Stimulated activated CD4-positive, alpha-beta T cell treated with anti-CD3 and anti-CD28 coated beads, Interleukin-12 subunit alpha, Interleukin-12 subunit beta, amount 100 ng/mL, for 24 hours (primary cell): ENCODE results near the gene CIB4.
"Not testable (repeated sequence)": the region's sequence is repeated elsewhere in the genome, so short reads cannot be mapped to it uniquely, and the experiment has no call there.

Experiments used
- DNase-seq, 2 experiments: peaks; one replicate each; pipeline ENCODE4 v3.0.0-alpha.2; 2020; ENCODE audit warnings: low read depth in 2 of 2

Gene CIB4

GRCh38 chr2:26666671-26667070 is 25.5 kb upstream of the CIB4 start:
- DNase-seq: no peak

DNA sequence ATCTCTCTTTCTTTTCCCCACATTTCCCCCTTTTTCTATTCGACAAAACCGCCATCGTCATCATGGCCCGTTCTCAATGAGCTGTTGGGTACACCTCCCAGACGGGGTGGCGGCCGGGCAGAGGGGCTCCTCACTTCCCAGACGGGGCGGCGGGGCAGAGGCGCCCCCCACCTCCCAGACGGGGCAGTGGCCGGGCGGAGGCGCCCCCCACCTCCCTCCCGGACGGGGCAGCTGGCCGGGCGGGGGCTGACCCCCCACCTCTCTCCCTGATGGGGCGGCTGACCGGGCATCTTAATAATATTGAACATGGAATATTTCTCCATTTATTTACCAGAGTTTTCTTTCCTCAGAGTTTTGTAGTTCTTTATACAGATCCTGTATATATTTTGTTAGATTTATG is 24.1 kb upstream of the CIB4 start:
- not testable (repeated sequence) for DNase-seq

- no peak for DNase-seq
These were observed 19.3 kb upstream of the CIB4 start for GRCh38 chr2:26660363-26660962.

DNA sequence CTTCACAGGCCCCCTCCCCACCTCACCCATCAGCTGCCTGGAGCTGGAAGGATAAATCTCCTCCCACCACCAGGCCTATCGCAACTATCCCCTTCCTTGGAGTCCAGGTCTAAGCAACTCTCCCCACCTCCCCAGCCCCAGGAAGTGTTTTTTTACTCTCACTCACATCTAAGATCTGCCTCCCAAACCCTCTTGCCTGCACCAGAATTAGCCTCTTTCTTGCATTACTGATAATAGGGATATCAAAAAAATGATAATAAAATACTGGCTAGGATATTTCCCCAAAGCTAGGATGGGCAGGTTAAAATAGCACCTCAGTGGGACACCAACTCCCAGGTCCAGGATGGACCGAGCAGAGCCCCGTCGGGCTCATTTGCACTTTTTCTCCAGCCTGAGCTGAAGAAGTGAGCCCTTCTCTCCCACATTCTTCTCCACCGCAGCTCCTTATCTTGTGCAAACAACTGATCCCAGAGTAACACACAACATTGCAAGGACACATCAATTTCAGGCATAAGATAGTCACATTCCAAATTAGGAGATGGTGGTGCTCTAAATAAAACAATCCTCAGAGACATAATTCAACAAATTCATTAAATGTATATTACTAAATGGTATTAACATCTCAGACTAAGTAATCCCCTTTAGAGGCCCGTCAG is 17.7 kb upstream of the CIB4 start:
- DNase-seq: no peak

DNA sequence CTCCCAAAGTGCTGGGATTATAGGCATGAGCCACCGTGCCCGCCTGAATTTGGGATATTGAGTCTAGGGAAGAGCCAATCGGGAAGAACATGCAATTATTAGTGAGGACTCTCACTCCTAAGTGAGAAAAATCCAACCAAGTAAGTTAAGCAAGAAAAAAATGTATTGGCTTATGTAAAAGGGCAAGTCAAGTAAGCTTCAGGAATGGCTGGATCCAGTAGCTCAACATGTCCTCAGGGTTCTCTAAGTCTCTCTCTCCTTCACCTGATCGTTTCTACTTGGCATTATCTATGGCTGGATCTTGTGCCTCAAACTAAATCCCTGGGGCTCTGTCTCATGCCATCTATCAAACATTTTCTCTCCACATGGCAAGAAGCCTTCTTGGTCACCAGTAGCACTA is 16.1 kb upstream of the CIB4 start:
- DNase-seq: no peak

DNA sequence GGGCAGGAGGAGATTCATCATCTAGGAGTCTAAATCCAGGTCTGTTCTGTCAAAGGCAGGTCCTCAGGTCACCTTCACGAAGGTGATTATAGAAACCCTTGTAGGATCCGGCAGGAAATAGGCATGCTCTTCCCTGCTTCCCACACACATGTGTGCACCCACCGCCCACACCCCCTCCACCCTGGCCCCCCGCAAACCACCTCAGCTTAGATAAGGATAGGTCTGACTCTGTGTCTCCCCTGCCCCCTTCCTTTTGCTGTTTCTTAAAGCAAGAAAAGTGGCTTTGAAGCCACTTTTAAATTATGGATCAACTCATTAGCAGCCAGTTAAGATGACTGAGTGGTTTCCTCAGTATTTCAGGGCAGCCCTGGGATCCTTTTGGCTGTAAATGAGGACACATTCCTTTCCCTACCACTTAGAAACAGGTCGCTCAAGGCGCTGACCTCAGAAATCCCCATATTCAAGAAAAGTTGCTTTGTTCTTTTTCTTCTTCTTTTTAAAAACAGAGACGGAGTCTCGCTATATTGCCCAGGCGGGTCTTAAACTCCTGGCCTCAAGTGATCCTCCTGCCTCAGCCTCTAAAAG is 14.5 kb upstream of the CIB4 start:
- no peak for DNase-seq

- not testable (repeated sequence) for DNase-seq
These were observed 14.0 kb upstream of the CIB4 start for GRCh38 chr2:26655120-26655519.

- no peak for DNase-seq
These were observed 12.8 kb upstream of the CIB4 start for GRCh38 chr2:26654061-26654340.

DNA sequence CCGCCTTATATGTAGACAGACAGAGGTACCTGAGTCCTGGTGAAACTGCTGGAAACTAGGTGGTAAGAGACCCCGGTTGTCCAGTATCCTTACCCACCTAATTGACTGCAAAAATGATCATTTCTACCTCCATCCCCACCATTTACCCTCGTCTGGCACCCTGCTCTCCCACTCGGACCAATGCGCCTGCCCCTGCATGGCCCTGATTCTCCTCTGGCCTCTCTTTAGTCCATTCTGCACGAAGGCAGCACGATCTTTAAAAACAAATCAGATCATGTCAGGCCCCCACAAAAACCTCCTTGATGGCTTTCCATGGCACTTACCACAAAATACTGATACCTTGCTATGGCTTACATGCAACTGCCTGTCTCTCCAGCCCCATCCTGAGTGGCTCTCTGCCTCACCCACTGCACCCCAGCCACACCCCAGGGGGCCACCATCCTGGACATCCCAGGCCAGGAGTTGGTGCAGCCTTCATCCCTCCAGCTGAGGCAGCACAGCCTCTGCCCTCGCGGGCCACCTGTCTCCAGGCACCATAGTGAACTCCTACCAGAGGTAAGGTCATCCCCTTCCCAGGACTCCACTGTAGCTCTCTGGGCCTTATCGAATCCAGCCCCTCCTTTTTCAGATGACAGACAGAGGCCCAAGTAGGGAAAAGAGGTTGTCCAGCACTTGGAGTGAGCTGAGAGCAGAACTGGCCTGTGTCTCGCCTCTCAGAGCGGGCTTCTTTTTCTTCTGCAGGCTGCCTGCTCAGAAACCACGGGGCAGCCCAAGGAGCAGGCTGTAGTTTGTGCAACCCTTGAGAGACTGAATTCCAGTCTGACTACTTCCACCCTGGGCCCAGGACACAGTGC is 12.3 kb upstream of the CIB4 start:
- DNase-seq: no peak

GRCh38 chr2:26652361-26653041 is 11.3 kb upstream of the CIB4 start:
- DNase-seq: no peak

DNA sequence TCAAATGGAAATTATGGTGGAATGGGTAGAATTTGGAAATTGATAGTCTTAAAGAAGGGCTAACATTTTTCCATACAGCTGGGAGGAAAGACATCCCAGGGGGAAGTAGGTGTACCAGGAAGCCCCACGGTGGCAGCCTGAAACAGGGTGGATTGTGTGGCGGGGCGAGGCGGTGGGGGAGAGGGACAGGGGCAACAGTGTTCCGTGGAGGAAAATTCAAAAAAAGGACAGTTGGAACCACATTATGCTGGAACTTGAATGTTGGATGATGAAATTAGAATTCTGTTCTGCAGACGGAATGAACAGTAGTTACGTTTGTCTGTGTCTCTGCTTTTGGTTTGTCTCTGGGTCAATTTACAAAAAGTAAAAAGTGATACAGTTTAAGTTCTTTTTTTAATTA is 10.6 kb upstream of the CIB4 start:
- DNase-seq: no peak

- DNase-seq: no peak
These were observed 10.3 kb upstream of the CIB4 start for GRCh38 chr2:26651470-26651771.

DNA sequence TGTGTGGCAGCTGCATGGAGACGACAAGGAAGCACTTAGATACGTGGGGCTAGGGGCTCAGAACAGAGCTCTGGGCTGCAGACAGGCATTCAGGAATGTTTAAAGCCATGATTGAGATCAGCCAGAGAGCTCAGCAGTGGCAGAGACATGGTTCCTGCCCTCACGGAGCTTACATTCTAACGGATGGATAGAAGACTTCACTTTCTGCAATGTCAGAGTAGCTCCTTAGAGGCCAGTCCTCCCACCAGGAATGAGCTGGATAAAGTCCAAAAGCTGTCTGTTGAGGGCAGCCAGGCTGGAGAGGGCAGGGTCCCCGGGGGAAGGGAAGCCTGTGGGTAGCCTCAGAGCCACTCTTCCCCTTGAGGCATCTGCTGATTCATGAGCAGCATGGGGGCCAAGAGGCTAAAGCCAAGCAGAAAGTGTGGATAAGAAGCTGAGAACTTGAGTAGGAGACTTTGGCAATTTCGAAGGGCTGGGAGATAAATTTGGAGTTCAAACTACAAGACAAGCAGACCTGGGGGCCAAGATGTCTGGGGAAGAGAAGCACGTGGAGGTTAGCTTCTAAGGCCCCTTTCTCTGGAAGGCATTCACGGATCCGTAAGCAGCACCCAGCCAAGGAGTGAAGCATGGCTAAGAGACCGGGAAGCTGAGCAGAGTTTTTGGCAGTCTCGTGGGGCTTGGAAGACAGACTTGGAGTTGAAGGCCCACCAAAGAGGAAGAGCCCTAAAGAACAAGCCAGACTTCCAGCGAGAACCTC is 9.7 kb upstream of the CIB4 start:
- no peak for DNase-seq

- DNase-seq: no peak
These were observed 9.0 kb upstream of the CIB4 start for GRCh38 chr2:26649992-26650712.

- DNase-seq: no peak
These were observed 8.2 kb upstream of the CIB4 start for GRCh38 chr2:26649322-26649721.

DNA sequence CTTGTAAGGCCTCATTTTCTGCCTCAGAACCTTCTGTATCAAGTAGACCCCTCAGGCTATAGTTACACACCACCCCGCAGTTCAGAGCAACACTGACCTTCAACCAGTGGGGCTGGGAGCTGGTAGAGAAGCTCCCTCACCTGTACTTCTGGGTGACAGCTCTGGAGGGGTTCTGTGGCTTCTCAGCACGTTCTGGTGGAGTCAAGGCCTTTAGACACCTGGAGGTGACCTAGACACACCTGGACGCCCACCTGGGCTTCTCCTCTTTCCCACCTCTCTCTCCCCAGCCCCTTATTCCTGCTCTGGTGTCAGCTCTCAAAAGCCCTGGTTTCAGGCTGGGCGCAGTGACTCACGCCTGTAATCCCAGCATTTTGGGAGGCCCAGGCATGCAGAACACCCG is 7.3 kb upstream of the CIB4 start:
- no peak for DNase-seq

DNA sequence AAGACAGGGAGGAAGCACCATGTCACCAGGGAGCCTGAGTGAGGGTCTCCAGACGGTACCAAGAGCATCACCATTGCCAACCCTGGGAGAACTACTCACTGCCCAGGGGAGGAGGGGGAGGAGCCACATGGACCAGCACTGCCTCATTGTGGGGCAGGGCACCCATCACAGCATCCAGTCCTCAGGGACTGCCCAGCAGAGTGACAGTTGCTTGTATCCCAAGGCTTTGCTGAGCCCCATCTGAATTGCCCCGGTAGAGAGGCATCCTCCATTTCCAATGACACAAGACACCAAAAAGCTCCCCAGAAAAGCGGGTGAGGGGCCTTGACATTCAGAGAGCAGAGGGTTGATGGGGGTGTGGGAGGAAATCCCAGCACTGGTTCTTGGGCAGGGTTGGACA is 6.8 kb upstream of the CIB4 start:
- DNase-seq: no peak

- no peak for DNase-seq
These were observed 6.0 kb upstream of the CIB4 start for GRCh38 chr2:26646986-26647672.

DNA sequence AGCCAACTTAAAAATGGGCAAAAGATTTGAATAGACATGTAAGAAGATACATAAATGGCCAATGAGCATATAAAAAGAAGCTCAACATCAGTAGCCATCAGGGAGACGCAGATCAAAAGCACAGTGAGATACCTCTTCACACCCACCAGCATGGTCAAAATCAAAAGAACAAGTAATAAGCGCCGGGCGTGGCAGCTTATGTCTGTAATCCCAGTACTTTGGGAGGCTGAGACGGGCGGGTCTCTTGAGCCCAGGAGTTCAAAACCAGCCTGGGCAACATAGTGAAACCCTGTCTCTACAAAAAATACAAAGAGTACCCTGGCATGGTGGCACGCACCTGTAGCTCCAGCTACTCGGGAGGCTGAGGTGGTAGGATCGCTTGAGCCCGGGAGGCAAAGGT is 4.6 kb upstream of the CIB4 start:
- DNase-seq: no peak

- no peak for DNase-seq
These were observed 3.1 kb upstream of the CIB4 start for GRCh38 chr2:26644188-26644835.
